HG02642 (cell line): Measurements from ENCODE around the gene CAMSAP1.

Experiments
- ATAC-seq: cut with Tn5 transposase; IDR thresholded peaks from one replicate; pipeline ENCODE4 v1.9.1; 2021; ENCODE audit warnings: mild to moderate bottlenecking; ENCODE audit not compliant: unreplicated experiment, poor library complexity

CAMSAP1 gene

GRCh38 chr9:135817951-135818717, 89.2 kb downstream of the CAMSAP1 start:
- no peak for ATAC-seq

- no peak for ATAC-seq
Observed at GRCh38 chr9:135816651-135816970, 90.7 kb downstream of the CAMSAP1 start.

GRCh38 chr9:135815830-135816650, 91.3 kb downstream of the CAMSAP1 start:
- ATAC-seq = no peak

- ATAC-seq = no peak
Observed at GRCh38 chr9:135815413-135815812, 91.9 kb downstream of the CAMSAP1 start.

GRCh38 chr9:135814421-135815095, 92.8 kb downstream of the CAMSAP1 start:
- no peak for ATAC-seq

GRCh38 chr9:135813671-135814290, 93.6 kb downstream of the CAMSAP1 start:
- ATAC-seq = no peak

GRCh38 chr9:135812961-135813360, 94.4 kb downstream of the CAMSAP1 start:
- ATAC-seq = no peak

- ATAC-seq = no peak
Observed at GRCh38 chr9:135811801-135812200, 95.5 kb downstream of the CAMSAP1 start.

- ATAC-seq = no peak
Observed at GRCh38 chr9:135810806-135811575, 96.4 kb downstream of the CAMSAP1 start.

- no peak for ATAC-seq
Observed at GRCh38 chr9:135809166-135809565, 98.2 kb downstream of the CAMSAP1 start.

- no peak for ATAC-seq
Observed at GRCh38 chr9:135805422-135806022, 101.8 kb downstream of the CAMSAP1 start.

- no peak for ATAC-seq
Observed at GRCh38 chr9:135804581-135805421, 102.5 kb downstream of the CAMSAP1 start.

- no peak for ATAC-seq
Observed at GRCh38 chr9:135803441-135803840, 103.9 kb downstream of the CAMSAP1 start.

GRCh38 chr9:135802876-135803419, 104.4 kb downstream of the CAMSAP1 start:
- ATAC-seq = no peak

GRCh38 chr9:135801070-135801469, 106.3 kb downstream of the CAMSAP1 start:
- no peak for ATAC-seq

- ATAC-seq = no peak
Observed at GRCh38 chr9:135799261-135799660, 108.1 kb downstream of the CAMSAP1 start.

GRCh38 chr9:135798263-135798585, 109.1 kb downstream of the CAMSAP1 start:
- ATAC-seq = no peak

- no peak for ATAC-seq
Observed at GRCh38 chr9:135797507-135798262, 109.7 kb downstream of the CAMSAP1 start.
